HG03108 (cell line): ENCODE data around the gene RNU1-1.
"Not testable (repeated sequence)": the region's sequence is repeated elsewhere in the genome, so short reads cannot be mapped to it uniquely, and the experiment has no call there.

Experiments
- ATAC-seq: cut with Tn5 transposase; IDR thresholded peaks from one replicate; pipeline ENCODE4 v1.9.1; 2021; ENCODE audit warnings: moderate library complexity; ENCODE audit not compliant: unreplicated experiment

The RNU1-1 gene

GRCh38 chr1:16525769-16526168 is 11.7 kb upstream of the RNU1-1 start:
- ATAC-seq = not testable (repeated sequence)

DNA sequence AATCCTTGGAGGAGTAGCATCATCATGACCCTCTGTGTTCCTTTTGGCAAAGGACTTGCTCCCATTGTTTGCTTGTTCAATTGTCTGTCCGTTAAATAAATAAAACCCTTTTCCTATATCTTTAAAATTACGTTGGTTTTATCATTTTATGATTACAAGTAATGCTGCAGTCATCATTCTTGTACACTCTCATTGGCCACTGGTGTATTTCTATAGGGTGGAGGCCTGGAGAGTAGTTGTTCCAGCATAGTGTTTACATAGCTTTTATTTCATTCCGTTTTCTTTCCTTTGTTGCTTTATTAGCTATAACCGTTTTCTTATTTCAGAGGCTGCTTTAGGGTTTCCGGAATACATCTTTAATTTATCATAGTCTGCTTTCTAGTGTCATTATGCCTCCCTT is 7.6 kb upstream of the RNU1-1 start:
- ATAC-seq = not testable (repeated sequence)

DNA sequence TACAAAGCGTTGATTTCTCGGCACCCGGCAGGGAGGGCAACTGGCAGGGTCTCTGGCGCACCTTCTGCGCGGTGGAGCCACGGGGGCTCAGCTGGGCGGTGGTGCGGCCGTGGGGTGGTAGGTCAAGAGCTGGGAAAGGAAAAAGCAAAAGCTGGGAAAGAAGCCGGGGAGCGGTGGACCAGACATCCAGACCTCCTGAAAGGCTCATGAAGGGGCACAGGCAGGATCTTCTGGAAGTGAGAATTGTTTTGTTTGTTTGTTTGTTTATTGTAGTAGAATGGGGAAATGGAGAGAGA is 7.2 kb upstream of the RNU1-1 start:
- ATAC-seq = no peak

DNA sequence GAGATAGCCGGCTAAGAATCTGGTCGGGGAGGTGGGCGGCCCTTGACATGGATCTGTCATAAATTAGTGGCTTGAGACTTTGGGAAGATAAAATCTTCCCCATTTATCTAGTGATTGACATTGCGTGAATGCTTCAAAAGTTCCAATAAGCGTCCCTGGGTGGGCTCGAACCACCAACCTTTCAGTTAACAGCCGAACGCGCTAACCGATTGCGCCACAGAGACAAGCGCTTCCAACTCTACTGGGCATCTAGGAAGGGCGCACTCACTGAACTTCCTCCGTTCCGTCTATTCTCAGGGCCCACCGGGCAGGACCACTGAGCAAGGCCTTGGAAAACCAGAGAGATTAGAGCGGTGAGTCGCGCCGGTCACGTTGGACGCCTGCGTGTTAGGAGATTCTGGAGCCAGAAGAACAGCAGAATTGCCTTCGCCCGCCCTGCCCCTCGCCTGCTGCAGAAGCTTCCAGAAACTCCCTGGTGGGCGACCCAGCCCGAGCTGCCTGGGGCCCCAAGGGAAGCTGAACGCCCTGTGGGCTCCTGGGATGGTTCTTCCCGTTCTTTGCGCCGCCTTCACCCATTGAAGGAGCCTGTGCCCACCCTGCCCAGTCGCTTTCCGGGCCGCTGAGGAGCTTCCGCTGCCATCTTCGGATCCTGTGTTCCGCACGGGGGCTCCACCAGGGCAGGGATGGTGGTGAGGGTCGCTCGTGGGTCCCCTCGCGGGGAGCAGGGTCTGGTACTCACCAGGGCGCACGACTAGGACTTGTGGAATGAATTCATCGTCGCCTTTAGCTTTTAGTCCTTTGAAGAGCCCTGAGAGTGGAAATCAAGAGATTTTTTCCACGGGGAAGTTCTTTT is 6.6 kb upstream of the RNU1-1 start:
- not testable (repeated sequence) for ATAC-seq

DNA sequence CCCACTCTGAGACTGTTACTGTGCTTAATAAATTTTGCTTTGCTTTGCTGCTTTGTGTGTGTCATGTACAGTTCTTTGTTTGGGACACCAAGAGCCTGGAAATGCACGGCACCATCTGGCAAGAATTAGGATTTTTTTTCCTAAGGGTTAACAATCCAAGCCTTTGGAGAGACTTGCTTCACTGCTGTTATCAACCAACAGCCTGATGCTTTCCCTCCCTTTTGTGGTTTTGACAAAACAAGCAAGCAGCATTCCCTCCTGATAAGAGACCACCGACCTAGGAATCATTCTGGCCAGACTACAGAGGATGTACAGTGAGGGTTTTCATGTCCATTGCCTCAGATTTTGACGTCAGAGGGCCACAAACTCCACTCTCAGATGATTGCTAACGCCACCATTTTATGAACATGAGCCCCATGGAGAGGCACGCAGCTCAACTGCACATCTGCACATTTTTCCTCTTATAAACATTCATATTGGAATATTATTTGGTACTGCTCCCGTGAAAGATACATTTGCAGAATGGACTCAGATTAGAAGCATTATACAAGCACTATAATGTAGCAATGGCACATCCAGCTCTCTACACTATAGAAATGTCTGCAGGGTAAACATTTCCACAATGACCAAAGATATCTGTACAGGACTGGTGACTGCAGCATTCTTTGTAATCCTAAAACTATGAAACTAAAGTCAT is 5.3 kb upstream of the RNU1-1 start:
- ATAC-seq = not testable (repeated sequence)

DNA sequence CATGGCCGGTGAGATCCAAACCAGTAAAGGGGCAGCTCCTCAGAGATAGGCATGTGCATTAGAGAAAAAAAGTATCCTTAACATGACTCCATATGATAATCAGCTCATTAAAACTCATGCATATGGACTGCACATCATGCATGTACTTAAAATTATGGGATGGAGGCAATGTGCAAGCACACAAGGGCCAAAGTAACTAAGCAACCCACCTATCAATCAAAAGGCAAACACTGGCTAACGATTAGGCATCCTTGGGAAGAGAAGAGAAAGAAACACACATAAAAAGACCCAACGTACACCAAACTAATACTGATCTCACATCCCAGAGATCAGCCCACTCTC is 4.8 kb upstream of the RNU1-1 start:
- not testable (repeated sequence) for ATAC-seq

DNA sequence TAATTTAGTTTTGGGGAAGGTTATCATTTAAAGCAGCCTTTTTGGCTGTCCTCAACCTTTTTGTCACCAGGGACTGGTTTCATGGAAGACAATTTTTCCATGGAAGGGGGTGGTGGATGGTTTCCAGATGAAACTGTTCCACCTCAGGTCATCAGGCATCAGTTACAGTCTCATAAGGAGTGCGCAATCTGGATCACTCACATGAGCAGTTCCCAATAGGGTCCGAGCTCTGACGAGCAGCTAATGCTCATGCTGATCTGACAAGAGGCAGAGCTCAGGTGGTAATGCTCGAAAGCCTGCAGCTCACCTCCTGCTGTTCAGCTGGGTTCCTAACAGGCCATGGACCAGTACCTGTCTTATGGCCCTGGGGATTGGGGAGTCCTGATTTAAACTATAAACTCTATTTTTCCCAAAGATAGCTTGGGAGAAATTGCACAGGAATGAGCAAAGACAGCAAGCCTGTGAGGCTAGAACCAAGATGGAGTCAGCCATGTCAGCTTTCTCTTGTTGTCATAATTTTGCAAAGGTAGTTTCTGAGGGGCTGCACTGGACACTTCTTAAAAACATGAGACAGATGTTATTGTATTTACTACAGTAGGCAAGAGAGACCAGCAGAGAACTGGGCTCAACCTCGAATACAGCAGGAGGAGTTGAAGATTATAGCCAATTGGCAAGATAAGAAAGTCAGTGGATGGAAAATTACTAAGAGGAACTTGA is 2.8 kb upstream of the RNU1-1 start:
- not testable (repeated sequence) for ATAC-seq

GRCh38 chr1:16513412-16514106 is 526 bp downstream of the RNU1-1 start:
- peak; percentile 85 for ATAC-seq

GRCh38 chr1:16512624-16513411 is 1.3 kb downstream of the RNU1-1 start:
- not testable (repeated sequence) for ATAC-seq

DNA sequence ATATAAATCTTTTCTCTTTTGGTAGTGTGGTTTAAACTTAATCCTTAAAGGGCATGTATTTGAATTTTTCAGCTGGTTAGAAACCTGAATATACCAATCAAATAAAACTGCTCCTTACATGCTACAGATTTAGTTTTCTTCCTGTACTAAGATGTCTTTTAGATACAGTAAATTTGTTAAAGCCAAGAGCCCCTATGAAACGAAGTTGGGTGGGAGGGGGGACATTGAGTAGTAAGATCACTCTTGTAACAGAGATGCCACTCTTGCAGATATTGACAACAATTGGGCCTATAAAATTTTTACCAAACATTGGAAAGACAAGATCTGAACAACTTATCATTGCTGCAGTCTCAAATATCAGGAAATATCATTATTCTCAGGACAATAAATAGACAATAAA is 2.2 kb downstream of the RNU1-1 start:
- ATAC-seq = not testable (repeated sequence)

- ATAC-seq = not testable (repeated sequence)
Measured at GRCh38 chr1:16508861-16509445, 5.1 kb downstream of the RNU1-1 start.

- ATAC-seq = not testable (repeated sequence)
Measured at GRCh38 chr1:16506364-16507136, 7.5 kb downstream of the RNU1-1 start.

- ATAC-seq = not testable (repeated sequence)
Measured at GRCh38 chr1:16505870-16506269, 8.2 kb downstream of the RNU1-1 start.

GRCh38 chr1:16503494-16503893 is 10.6 kb downstream of the RNU1-1 start:
- ATAC-seq = no peak

GRCh38 chr1:16501446-16501845 is 12.6 kb downstream of the RNU1-1 start:
- not testable (repeated sequence) for ATAC-seq

- not testable (repeated sequence) for ATAC-seq
Measured at GRCh38 chr1:16500975-16501374, 13.1 kb downstream of the RNU1-1 start.

DNA sequence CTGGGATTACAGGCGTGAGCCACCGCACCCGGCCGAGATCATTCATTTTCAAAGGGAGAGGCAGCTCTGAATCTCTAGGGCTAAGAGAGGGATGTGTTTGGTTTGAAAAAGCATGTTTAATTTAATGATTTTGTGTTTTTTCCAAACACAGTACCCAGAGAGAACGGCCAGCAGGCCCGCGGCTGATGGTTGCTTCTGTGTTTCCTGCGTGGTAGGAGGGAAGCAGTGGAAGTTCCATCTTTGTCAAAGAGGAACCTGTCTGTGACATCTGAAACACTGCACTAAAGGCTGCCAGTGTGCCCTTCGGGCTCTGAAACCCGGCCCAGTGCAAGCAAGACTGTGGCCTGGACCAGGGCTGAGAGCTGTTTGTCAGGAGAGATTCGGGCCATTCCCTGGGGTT is 13.6 kb downstream of the RNU1-1 start:
- ATAC-seq = not testable (repeated sequence)

DNA sequence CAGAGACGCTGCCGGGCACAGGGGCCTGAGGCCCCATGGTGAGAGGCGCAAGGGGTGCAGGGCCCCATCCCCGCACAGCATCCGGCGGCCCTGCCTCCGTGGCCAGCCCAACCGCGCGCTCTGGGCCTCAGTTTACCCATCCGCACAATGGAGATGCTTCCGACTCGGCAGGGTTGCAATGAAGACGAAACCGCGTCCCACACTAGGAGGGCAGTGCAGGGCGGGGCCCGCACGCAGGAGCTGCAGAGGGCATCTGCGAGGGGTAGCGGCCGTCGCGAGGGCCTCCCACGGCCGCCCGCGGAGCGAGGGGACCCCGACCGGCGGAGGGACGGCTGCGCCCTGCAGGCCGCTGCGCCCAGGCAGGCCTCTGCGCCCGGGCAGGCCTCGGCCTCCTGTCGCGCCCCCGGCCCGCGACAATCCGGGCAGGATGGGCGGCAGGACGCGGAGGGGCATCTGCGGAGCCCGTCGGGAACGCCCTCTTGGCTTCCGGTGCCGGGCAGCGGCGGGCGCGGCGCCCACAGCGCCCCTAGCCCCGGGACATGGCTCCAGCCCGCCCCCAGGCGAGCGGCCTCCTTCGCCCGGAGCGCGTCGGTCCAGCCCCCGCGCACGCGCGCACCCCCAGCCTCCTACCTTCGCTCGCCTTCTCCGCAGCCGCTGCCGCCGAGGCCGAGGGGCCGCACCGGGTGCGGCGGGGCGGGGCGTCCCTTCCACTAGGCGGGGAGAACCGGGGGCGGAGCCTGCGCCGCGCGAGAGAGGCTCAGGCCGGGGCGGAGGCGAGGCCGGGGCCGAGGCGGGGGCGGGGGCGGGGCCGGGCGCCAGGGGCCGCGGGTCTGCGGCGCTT is 15.3 kb downstream of the RNU1-1 start:
- ATAC-seq = peak; percentile 77
